ENCODE data around the gene AHCY. TPM values are rescaled to one million over a fixed set of nuclear protein-coding genes. Genes with fewer than 3 reads are reported as not detected.
"Not testable (repeated sequence)": the region's sequence is repeated elsewhere in the genome, so short reads cannot be mapped to it uniquely, and the experiment has no call there.

Gene AHCY
- total RNA-seq, 2 donors from 2014 or later: 162 to 170 TPM

DNA sequence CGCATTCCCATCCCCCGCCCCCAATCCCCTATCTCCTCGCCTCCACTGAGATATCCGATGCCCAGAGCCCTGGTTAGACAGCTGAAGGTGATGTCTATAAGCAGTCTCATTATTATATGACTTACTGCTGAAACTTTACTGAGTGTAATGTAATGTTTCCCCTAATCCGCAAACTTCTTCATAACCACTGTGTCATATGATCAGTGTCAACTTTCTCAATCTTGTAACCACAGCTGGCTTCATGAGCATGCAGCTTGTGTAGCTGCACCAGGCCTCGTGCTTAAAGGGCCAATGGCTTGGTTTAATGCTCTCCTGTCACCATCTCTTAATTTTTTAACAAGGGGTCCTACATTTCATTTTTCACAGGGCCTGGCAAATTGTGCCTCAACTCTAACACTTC, 53.9 kb downstream of the AHCY start:
- Histone ChIP-seq H3K36me3 (no peaks in the 10 kb centered on the region), H3K27ac (no peak overlapping the region), H3K4me3 (no peak overlapping the region), H3K4me1 (replicated peaks) (peaks cover 6% of the 10 kb centered on the region), H3K9me3 (no peaks in the 10 kb centered on the region), H3K27me3 (replicated peaks; ENCODE audit: insufficient read depth) (no peaks in the 10 kb centered on the region)
- TF ChIP-seq CTCF (IDR thresholded peaks at IDR 0.05) (no peak), POLR2A (IDR thresholded peaks at IDR 0.05) (no peak), POLR2AphosphoS5 (IDR thresholded peaks at IDR 0.05) (no peak)
- no peak for DNase-seq (ENCODE audit: low spot score)
- intact Hi-C loops (cut with DNase I): no loop called here
- WGBS: 76% methylated on average over 6 of the region's 6 CpGs

GRCh38 chr20:34246126-34246626, 57.0 kb downstream of the AHCY start:
- Histone ChIP-seq H3K27me3 (replicated peaks; ENCODE audit: insufficient read depth) (no peaks in the 10 kb centered on the region), H3K4me1 (replicated peaks) (no peaks in the 10 kb centered on the region), H3K4me3 (no peak overlapping the region), H3K36me3 (no peaks in the 10 kb centered on the region), H3K27ac (no peak overlapping the region), H3K9me3 (no peaks in the 10 kb centered on the region)
- WGBS: 87% methylated on average over 2 of the region's 2 CpGs
- TF ChIP-seq CTCF (IDR thresholded peaks at IDR 0.05): no peak
- TF ChIP-seq POLR2A (IDR thresholded peaks at IDR 0.05): no peak
- TF ChIP-seq POLR2AphosphoS5 (IDR thresholded peaks at IDR 0.05): no peak
- intact Hi-C loops (cut with DNase I): no loop called here
- DNase-seq (ENCODE audit: low spot score): no peak

- intact Hi-C loops (cut with DNase I): no loop called here
- TF ChIP-seq CTCF (IDR thresholded peaks at IDR 0.05) (no peak), POLR2A (IDR thresholded peaks at IDR 0.05) (no peak), POLR2AphosphoS5 (IDR thresholded peaks at IDR 0.05) (no peak)
- WGBS: 74% methylated on average over 3 of the region's 3 CpGs
- Histone ChIP-seq H3K4me3 (no peak overlapping the region), H3K36me3 (no peaks in the 10 kb centered on the region), H3K27ac (no peak overlapping the region), H3K27me3 (replicated peaks; ENCODE audit: insufficient read depth) (no peaks in the 10 kb centered on the region), H3K4me1 (replicated peaks) (no peaks in the 10 kb centered on the region), H3K9me3 (no peaks in the 10 kb centered on the region)
- no peak for DNase-seq (ENCODE audit: low spot score)
Measured at GRCh38 chr20:34243377-34243776, 59.8 kb downstream of the AHCY start.

- no peak for DNase-seq (ENCODE audit: low spot score)
- Histone ChIP-seq H3K4me1 (replicated peaks) (no peaks in the 10 kb centered on the region), H3K27ac (no peak overlapping the region), H3K27me3 (replicated peaks; ENCODE audit: insufficient read depth) (no peaks in the 10 kb centered on the region), H3K36me3 (no peaks in the 10 kb centered on the region), H3K9me3 (no peaks in the 10 kb centered on the region), H3K4me3 (no peak overlapping the region)
- no peak for TF ChIP-seq POLR2A (IDR thresholded peaks at IDR 0.05)
- no peak for TF ChIP-seq CTCF (IDR thresholded peaks at IDR 0.05)
- TF ChIP-seq POLR2AphosphoS5 (IDR thresholded peaks at IDR 0.05): no peak
- intact Hi-C loops (cut with DNase I): no loop called here
- WGBS: 95% methylated on average over 1 of the region's 1 CpG
Measured at GRCh38 chr20:34242879-34243278, 60.3 kb downstream of the AHCY start.

- H3K9me3 ChIP-seq; DNase-seq (ENCODE audit: low spot score); H3K27ac ChIP-seq; intact Hi-C loops (cut with DNase I); H3K27me3 ChIP-seq (replicated peaks; ENCODE audit: insufficient read depth); H3K4me3 ChIP-seq; H3K36me3 ChIP-seq; H3K4me1 ChIP-seq (replicated peaks): not testable (repeated sequence)
- 83% methylated on average over 4 of the region's 4 CpGs for WGBS
Measured at GRCh38 chr20:34242015-34242414, 61.1 kb downstream of the AHCY start.

All from prostate gland (tissue), 2 donors.